GM18951 (cell line): ENCODE data around the gene ARHGAP10.

ENCODE experiments used
- POLR2A ChIP-seq: IDR thresholded peaks from 4 replicates; pipeline ENCODE4 v1.6.1; 2011; ENCODE audit warnings: mild to moderate bottlenecking; ENCODE audit not compliant: insufficient read length, insufficient read depth; ENCODE audit errors: extremely low read depth
- in situ Hi-C: fragments of 300-500 bp; cut with MboI; formaldehyde crosslinking; loops from one replicate; pipeline ENCODE4 v1.12.0; 2022; ENCODE audit warnings: low sequenced_read_pairs, mixed read lengths, inconsistent platforms; ENCODE audit not compliant: unreplicated experiment

ARHGAP10 gene, protein sequence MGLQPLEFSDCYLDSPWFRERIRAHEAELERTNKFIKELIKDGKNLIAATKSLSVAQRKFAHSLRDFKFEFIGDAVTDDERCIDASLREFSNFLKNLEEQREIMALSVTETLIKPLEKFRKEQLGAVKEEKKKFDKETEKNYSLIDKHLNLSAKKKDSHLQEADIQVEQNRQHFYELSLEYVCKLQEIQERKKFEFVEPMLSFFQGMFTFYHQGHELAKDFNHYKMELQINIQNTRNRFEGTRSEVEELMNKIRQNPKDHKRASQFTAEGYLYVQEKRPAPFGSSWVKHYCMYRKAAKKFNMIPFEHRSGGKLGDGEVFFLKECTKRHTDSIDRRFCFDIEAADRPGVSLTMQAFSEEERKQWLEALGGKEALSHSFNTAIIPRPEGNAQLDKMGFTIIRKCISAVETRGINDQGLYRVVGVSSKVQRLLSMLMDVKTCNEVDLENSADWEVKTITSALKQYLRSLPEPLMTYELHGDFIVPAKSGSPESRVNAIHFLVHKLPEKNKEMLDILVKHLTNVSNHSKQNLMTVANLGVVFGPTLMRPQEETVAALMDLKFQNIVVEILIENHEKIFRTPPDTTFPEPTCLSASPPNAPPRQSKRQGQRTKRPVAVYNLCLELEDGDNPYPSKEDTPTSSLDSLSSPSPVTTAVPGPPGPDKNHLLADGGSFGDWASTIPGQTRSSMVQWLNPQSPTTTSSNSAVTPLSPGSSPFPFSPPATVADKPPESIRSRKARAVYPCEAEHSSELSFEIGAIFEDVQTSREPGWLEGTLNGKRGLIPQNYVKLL

DNA sequence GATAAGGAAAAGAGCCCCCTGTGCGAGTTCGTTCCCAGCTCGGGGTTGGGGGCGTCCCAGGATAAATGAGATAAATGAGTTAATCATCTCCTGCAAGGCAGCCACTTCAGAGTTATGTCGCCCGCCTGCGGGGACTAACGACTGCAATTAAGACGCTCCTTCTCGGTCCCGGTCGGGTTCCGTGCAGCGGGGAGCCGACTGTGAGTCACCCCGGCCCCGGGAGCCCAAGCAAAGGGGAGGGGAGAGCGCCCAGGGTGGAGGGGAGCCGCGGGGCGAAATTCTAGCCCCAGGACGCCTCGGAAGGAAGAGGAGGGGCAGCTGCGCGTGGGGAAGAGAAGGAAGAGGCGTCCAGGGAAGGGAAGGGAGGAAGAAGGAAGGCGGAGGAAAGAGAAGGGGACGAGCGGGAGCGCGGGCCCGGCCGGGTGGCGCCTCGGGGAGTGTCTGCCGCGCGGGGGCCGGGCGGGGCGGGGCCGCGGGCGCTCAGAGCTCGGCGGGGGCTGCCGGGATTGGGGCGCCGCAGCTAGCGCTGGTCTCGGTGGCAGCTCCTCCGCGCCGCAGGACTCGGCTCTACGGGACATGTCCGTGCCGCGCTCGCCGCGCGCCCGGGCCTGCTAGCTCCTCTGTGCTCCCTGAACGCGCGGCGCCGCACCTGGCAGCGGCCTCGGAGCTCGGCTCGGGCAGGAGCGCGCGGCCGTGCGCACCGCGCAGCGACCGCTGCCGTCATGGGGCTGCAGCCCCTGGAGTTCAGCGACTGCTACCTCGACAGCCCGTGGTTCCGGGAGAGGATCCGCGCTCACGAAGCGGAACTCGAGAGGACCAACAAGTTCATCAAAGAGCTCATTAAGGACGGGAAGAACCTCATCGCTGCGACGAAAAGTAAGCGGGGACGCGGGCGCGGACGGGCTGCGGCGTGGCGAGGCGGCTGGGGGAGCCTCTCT lies at the start of gene ARHGAP10:
TSS of gene ARHGAP10 (plus strand) at position 509 of the 938 bp plus-strand sequence. CDS start at position 723, 214 bp downstream.
- in situ Hi-C loops, result no loop called here
- peak; percentile 90 for TF ChIP-seq POLR2A

DNA sequence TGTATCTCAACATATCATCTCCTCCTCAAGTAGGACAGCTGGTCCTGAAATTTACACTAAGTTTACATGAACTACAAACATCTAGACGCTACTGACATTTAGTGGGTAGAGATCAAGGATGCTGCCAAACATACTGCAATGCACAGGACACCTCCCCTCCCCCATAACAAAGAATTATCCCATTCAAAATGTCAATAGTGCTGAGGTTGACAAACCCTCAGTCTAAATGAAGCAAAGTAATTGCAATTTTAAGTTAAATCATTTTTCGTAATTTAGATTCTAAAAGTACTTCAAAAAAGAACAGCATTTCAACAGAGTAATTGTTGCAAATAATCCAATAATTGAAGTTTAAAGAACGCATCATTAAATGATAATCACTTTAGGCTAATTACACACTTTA lies 49.1 kb upstream of the ARHGAP10 start:
- no peak for TF ChIP-seq POLR2A
- in situ Hi-C loops, result no loop called here

DNA sequence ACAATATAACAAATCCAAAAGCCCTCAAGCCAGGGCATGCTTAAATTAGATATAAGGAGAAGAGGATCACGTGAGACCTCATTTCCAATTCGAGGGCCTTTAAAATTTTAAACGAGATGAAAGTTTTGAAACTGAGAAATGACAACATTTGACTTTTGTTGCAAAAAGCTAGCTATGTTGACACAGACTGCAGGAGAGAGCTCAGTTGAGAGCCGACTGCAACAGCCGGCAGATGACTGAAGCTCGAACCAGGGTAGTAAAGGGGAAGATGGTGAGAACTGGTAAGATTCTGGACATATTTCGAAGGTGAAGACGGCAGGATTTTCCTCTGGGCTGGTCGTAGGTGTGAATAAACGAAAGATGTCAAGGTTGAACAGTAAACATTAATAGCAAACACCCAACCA lies 48.7 kb upstream of the ARHGAP10 start:
- no peak for TF ChIP-seq POLR2A
- in situ Hi-C loops, result no loop called here

DNA sequence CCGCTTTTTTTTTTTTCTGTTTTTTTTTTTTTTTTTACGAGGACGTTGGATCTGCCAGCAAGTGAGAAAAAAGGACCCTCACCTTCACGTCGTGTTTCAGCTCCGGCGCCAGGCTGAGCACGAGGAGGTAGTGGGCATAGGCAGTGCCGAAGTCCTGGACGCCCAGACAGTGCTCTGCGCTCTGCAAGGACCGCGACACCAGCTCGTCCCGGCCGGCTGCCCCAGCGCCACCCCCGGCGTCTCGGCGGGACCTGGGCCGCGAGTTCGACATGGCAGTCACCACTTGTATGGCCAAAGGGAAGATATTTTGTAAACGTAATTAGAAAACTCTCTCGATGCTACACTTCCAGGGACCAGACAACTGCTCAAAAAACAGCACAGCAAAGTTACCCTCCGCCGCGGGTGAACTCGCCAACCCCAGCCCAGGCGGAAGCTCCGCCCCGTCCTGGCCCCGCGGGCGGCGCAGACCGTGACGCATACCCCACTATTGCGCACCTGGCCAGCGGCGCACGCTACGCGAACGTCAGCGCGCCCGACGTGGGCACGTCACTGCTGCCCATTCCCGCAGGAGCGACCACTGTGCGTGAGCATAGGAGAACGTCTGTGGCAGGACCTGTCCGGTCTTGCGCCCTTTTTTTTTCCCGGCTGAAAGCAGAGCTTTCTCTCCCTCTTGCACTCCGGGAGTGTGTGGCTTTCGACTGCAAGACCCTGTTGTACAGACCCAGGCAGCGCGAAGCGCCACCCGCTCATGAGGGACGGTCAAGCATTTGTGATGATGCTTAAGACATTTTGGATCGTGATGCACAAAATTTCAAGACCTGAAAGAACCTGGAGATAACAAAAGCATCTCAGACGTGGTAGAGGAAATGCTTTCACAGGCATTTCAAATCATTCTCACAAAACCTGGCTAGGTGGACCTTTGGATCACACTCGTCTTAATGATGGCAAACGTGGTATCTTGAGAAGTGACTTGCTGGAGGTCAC lies 47.9 kb upstream of the ARHGAP10 start, which contains the start of gene PRMT9:
TSS of gene PRMT9 (minus strand) at position 447 of the 984 bp plus-strand sequence. CDS start at position 271, 176 bp downstream.
- TF ChIP-seq POLR2A, result peak; percentile 98
- in situ Hi-C loops, result no loop called here

DNA sequence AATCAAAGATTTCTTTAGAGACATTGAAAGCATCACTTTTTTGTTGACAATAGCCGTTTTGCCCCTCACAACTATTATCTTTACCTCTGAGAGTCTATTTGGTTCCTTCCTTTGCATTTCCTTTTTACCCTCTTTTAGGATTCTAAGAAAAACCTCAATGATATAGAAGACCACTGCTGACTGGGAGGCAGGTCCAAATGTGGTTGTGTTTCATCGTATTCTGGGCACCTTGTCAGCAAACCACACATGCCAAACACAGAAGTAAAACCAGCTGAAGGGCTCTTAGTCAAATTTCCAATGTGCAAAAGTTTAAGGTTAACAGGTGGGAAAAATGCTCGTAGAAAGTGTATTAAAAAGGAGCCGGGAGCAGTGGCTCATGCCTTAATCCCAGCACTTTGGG lies 42.8 kb upstream of the ARHGAP10 start:
- in situ Hi-C loops, result no loop called here
- TF ChIP-seq POLR2A, result no peak

DNA sequence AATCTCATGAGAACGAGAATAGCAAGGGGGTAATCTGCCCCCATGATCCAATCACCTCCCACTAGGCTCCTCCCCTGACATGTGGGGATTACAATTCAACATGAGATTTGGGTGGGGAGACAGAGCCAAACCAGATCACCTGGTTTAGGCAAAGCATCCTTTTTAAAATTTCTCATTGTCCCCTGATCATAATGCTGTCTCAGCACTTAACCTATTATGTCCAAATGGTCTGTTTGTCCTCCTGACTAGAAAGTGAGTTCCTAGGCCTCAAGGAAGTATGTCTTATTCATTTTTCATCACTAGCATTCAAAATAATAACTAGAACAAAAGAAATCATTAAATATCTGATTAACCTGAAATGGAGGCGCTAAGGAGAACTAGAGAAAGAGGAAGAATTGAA lies 40.1 kb upstream of the ARHGAP10 start:
- in situ Hi-C loops, result loop anchor here (10.0 kb wide), 1 partner anchor 173 kb away; no protein-coding TSS in a partner anchor
- no peak for TF ChIP-seq POLR2A

DNA sequence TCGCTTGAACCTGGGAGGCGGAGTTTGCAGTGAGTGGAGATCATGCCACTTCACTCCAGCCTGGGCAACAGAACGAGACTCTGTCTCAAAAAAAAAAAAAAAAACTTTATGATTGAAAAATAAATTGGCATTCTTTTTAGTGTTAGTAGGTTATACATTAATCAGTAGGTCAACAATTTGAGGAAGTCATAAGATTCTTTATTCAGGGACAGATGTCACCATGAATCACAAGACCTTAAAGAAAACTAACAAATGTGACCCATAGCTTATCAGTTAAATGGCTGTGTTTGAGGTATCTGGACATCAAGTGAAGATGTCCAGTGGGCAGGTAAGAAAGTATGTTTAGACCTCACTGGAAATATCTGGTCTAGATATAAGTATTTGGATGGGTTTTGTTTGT lies 38.7 kb upstream of the ARHGAP10 start:
- TF ChIP-seq POLR2A, result no peak
- in situ Hi-C loops, result loop anchor here (10.0 kb wide), 1 partner anchor 172 kb away; no protein-coding TSS in a partner anchor

DNA sequence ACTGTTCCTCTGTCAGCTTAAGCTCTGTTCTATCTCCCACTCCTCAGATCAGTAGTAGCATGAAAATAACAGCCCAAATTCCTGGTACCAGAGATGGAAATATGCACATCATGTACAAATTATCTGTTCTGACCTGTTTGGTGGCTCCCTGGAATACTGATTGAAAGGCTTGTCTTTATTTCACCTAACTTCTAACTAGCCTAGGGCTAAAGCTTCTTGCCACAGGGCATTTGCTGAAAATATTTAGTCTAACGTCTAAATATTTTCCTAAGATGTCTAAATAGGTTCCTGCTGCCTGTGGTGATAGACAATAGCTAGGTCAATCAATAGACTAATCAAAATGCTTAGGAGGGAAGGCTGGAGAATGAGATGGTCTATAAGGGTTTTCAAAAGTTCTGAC lies 35.0 kb upstream of the ARHGAP10 start:
- in situ Hi-C loops, result loop anchor here (10.0 kb wide), 1 partner anchor 168 kb away; no protein-coding TSS in a partner anchor
- TF ChIP-seq POLR2A, result no peak

DNA sequence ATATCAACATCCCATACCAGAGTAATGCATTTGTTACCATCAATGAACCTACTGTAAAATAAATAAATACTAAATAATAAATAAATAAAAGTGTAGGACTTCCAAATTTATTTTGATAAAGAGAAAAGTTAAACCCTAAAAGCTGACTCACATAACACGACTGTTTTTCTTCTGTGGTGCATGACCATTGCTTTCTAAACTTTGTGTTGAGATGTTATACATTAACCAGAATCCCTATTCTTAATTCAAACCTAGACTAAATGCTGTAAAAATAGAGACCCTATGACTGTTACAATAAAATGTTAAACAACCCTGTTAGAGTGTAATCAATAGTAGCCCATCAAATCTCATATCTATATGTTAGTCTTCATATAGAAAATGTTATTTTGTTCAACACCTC lies 27.0 kb upstream of the ARHGAP10 start:
- in situ Hi-C loops, result no loop called here
- no peak for TF ChIP-seq POLR2A

DNA sequence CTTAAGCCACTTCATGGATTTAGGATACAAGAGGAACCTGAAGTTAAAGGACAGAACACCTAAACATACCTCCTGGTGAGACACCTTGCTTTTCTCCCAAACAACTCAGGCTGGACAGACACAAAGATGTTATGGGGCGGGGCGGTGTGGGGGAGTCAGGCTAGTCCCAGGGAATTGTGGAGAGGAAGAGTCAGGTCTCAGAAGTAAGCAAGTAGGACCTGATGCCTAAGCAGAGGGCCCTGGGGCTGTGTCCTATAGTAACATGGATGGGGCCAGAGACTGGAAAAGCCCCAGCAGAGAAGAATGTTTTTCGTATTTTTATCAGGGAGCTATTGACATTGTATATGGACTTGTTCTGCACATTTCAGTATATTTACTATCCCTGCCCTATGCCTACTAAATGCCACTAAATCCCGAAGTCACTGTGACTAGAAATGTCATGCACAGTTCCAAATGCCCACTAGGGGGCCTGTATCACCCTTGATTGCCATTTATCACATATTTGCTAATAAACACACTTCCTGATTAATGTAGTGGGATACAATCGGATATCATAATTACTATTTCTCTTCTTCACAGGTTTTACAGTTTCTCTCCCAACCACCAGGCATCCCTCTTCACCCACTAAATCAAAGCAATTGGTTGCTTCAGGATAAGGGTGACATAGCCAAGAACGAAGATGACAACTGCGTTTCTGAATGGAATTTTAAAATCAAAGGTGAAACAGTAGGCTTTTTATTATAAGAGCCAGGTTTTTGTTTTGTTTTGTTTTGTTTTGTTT lies 23.8 kb upstream of the ARHGAP10 start:
- TF ChIP-seq POLR2A, result no peak
- in situ Hi-C loops, result no loop called here

DNA sequence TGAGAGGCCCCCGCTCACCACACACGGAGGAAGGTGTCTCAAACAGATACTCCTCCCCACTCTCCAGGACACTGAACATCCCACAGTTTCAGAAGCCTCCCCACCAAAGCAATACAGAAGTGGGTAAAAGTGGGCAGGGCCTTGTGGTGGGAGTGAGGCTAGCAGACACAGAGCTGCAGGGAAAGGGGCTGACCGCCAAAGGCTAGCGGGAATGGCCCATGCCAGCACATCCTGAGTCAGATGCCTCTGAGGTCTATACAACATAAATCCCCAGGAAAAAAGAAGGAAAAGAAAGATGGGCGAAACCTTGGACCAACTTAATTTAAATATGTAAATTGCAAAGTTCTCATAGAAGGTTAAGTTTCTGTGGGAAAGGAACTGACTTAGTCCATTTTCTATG lies 21.9 kb upstream of the ARHGAP10 start:
- in situ Hi-C loops, result no loop called here
- no peak for TF ChIP-seq POLR2A
